Thyroid gland (tissue), 4 donors: ENCODE data around the gene CD38. TPM values are rescaled to one million over a fixed set of nuclear protein-coding genes. Genes with fewer than 3 reads are reported as not detected.

Experiments used
- DNase-seq, 2 donors: peaks; one replicate each; pipeline ENCODE4 v3.0.0-alpha.2; 2019
- H3K27ac ChIP-seq, 3 donors: fragments of 200-600 bp; sonication (generic); 1 replicate in 2 of 3; 2 replicates in 1 of 3; pipeline ENCODE4 v1.5.1; 2016 to 2019; ENCODE audit warnings: mild to moderate bottlenecking in 1 of 3, moderate library complexity in 1 of 3
- H3K27me3 ChIP-seq: fragments of 200-600 bp; sonication (generic); one replicate; pipeline ENCODE4 v1.5.1; 2019
- H3K36me3 ChIP-seq, 2 donors: fragments of 200-600 bp; sonication (generic); one replicate each; pipeline ENCODE4 v1.5.1; 2016 to 2019
- H3K4me1 ChIP-seq, 2 donors: fragments of 200-600 bp; sonication (generic); one replicate each; pipeline ENCODE4 v1.5.1; 2017 to 2019
- H3K4me3 ChIP-seq, 3 donors: fragments of 200-600 bp; sonication (generic); replicated peaks in 1 of 3; 1 replicate in 2 of 3; 2 replicates in 1 of 3; pipeline ENCODE4 v1.5.1; 2016; ENCODE audit warnings: mild to moderate bottlenecking in 1 of 3
- H3K9me3 ChIP-seq: fragments of 200-600 bp; sonication (generic); one replicate; pipeline ENCODE4 v1.5.1; 2017
- POLR2A ChIP-seq, 2 donors: fragments of 450-650 bp; IDR thresholded peaks; one replicate each; pipeline ENCODE4 v1.6.1; 2017; ENCODE audit warnings: antibody characterized with exemption in 2 of 2, mild to moderate bottlenecking in 2 of 2, moderate library complexity in 1 of 2
- WGBS, 2 donors: methylation state at CpG; one replicate each; pipeline ENCODE4 v1.1.5; 2017; 5-methylcytosine and 5-hydroxymethylcytosine counted together
- intact Hi-C: fragments of 100-400 bp; cut with DNase I; formaldehyde crosslinking; loops from one replicate; pipeline ENCODE4 v1.15.1; 2023
- total RNA-seq, 4 donors: library from RNA; depleted of rRNA; stranded (reverse); fragments of >200 nt; gene quantifications; one replicate each; pipeline ENCODE4 v1.2.3, GENCODE V29; 2016
- TF ChIP-seq, protein P1 (sequence below), 6 experiments: fragments of 200-600 bp in 3 of 6; fragments of 450-650 bp in 3 of 6; sonication (generic) in 3 of 6; IDR thresholded peaks; one replicate each; pipeline ENCODE4 v1.5.1; 2016 to 2019; ENCODE audit warnings: antibody characterized with exemption in 6 of 6, mild to moderate bottlenecking in 2 of 6, inconsistent platforms in 1 of 6, moderate library complexity in 1 of 6

Gene CD38
- total RNA-seq, 4 donors from 2014 or later: 3.7 to 13.3 (median 9.5) TPM

DNA sequence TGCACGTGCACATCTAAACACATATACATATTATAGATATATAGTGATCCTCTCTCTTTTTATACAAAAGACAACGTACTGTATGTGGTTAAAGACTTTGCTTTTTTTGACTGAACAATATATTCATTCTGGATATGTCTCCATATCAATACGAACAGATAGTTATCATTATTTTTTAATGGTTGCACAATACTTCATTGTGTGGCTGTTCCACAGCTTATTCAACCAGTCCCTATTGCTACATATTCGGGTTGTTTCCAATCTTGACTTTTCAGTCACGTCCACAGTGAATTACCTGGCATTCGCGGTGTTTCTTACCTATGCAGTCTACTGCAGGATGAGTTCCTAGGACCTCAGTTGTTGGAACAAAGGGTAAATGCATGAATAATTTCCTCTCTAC, 107.3 kb downstream of the CD38 start:
- Histone ChIP-seq H3K9me3 (no peaks in the 10 kb centered on the region), H3K4me1 (no peaks in the 10 kb centered on the region), H3K36me3 (no peaks in the 10 kb centered on the region), H3K27me3 (no peaks in the 10 kb centered on the region), H3K4me3 (no peak overlapping the region), H3K27ac (no peak overlapping the region)
- no peak for DNase-seq
- intact Hi-C loops: no loop called here
- TF ChIP-seq, protein P1, sequence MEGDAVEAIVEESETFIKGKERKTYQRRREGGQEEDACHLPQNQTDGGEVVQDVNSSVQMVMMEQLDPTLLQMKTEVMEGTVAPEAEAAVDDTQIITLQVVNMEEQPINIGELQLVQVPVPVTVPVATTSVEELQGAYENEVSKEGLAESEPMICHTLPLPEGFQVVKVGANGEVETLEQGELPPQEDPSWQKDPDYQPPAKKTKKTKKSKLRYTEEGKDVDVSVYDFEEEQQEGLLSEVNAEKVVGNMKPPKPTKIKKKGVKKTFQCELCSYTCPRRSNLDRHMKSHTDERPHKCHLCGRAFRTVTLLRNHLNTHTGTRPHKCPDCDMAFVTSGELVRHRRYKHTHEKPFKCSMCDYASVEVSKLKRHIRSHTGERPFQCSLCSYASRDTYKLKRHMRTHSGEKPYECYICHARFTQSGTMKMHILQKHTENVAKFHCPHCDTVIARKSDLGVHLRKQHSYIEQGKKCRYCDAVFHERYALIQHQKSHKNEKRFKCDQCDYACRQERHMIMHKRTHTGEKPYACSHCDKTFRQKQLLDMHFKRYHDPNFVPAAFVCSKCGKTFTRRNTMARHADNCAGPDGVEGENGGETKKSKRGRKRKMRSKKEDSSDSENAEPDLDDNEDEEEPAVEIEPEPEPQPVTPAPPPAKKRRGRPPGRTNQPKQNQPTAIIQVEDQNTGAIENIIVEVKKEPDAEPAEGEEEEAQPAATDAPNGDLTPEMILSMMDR (IDR thresholded peaks at IDR 0.05): no peak
- TF ChIP-seq POLR2A (IDR thresholded peaks at IDR 0.05): no peak
- WGBS, 2 donors: 86 to 88% methylated on average over 7 of the region's 7 CpGs

DNA sequence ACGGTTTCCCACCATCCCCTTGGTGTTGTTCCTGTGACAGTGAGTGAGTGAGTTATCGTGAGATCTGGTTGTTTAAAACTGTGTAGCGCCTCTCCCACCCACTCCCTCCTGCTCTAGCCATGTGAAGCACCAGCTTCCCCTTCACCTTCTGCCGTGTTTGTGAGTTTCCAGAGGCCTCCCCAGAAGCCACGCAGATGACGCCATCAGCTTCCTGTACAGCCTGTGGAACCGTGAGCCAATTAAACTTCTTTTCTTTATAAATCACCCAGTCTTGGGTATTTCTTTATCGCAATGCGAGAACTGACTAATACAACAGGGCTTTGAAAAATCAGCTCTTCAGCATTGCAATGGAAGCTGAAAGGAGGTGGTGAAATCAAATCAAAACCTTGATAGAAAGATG, 110.4 kb downstream of the CD38 start:
- intact Hi-C loops: no loop called here
- Histone ChIP-seq H3K4me3 (no peak overlapping the region), H3K9me3 (no peaks in the 10 kb centered on the region), H3K36me3 (no peaks in the 10 kb centered on the region), H3K27me3 (no peaks in the 10 kb centered on the region), H3K4me1 (no peaks in the 10 kb centered on the region), H3K27ac (no peak overlapping the region)
- TF ChIP-seq POLR2A (IDR thresholded peaks at IDR 0.05): no peak
- TF ChIP-seq, protein P1 (IDR thresholded peaks at IDR 0.05): no peak
- DNase-seq: no peak
- 82 to 93% methylated on average over 8 to 9 of the region's 9 CpGs for WGBS, 2 donors

DNA sequence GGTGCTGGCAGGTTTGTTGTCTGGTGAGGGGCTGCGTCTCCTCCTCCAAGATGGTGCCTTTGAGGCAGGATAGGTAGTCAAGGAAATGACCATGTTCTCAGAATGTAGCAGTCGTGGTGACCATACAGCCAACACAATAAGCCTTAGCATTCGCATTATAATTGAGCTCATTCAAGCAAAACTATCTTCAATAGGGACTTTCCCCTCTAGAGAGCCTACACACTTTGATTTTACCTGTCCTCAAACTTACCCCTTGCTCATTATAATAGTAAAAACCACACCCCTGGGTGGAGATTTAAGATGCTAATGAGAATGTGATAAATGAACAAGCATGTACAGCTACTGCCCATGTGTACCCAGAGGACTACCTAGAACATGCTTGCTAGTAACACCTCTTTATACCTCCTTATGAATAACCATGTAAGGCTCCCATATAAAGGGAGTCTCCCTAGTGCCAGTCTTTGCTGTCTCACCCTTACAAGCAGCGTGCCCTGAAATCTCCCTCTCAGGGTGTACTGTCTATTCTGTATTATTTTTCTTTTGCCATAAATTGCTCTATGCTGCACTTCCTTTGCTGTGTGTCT, 112.2 kb downstream of the CD38 start:
- Histone ChIP-seq H3K4me1 (no peaks in the 10 kb centered on the region), H3K36me3 (no peaks in the 10 kb centered on the region), H3K9me3 (no peaks in the 10 kb centered on the region), H3K27ac (no peak overlapping the region), H3K27me3 (no peaks in the 10 kb centered on the region), H3K4me3 (no peak overlapping the region)
- intact Hi-C loops: no loop called here
- DNase-seq: no peak
- no peak for TF ChIP-seq POLR2A (IDR thresholded peaks at IDR 0.05)
- 91 to 95% methylated on average over 4 of the region's 4 CpGs for WGBS, 2 donors

DNA sequence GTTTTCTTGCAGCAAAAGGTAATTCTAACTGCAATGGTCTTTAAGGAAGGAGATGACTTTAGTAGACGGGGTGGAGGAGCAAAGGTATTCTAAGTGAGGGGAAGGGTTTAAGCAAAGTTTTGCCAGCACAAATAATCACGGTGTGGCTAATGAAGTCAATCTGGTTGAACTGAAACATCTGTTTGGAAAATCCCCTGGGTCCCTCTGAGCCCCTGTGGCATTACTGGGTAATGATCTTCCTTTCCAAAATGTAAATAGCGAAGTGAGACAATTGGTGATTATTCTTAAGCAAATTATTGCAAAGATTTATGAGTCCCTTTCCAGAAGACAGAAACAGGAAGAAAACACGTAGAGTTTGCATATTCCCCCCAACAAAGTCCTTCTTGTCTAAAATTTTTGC, 113.2 kb downstream of the CD38 start:
- H3K27ac ChIP-seq: no peak overlapping the region
- TF ChIP-seq, protein P1 (IDR thresholded peaks at IDR 0.05): no peak
- no peak for TF ChIP-seq POLR2A (IDR thresholded peaks at IDR 0.05)
- H3K27me3 ChIP-seq: no peaks in the 10 kb centered on the region
- H3K9me3 ChIP-seq: no peaks in the 10 kb centered on the region
- no peaks in the 10 kb centered on the region for H3K4me1 ChIP-seq
- intact Hi-C loops: no loop called here
- DNase-seq: no peak
- no peaks in the 10 kb centered on the region for H3K36me3 ChIP-seq
- WGBS, 2 donors: 74 to 77% methylated on average over 4 of the region's 4 CpGs
- H3K4me3 ChIP-seq: no peak overlapping the region

DNA sequence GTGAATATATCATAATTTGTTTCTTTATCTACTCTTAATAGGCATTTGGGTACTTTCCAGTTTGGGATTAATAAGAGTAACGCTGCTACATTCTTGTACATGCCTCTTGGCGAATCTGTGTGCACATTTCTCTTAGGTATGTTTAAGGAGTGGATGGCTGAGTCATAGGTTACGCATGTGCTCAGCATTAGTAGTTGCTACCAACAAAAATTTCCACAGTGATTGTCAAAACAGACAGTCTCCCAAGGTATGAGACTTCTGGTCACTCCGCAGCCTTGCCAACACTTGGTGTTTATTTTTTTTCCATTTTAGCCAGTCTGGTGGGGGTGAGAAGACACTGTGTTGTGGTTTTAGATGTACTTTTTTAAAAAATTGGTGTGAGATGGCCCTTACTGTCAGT, 115.8 kb downstream of the CD38 start:
- Histone ChIP-seq H3K36me3 (no peaks in the 10 kb centered on the region), H3K27me3 (no peaks in the 10 kb centered on the region), H3K4me1 (no peaks in the 10 kb centered on the region), H3K4me3 (no peak overlapping the region), H3K9me3 (no peaks in the 10 kb centered on the region), H3K27ac (no peak overlapping the region)
- no peak for DNase-seq
- intact Hi-C loops: no loop called here
- WGBS, 2 donors: 84 to 90% methylated on average over 4 of the region's 4 CpGs
- TF ChIP-seq POLR2A (IDR thresholded peaks at IDR 0.05): no peak
- TF ChIP-seq, protein P1 (IDR thresholded peaks at IDR 0.05): no peak

DNA sequence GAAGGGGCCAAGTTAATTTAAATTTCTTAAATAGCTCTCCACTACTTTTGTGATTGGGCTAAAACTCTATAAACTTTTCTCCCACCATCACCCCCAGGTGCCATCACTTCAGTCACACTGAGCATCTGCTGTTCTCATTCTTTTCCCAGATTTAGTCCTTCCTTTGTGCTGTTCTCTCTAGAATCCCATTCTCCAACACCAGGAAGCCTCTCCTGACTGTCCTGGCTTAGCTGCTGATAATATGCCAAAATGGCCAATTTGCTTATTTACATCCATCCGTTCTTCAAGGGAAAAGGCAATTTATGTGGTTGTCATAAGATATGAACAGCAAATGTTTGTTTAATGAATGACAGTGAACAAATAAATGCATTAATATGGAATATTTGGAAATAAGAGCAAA, 116.3 kb downstream of the CD38 start:
- WGBS, 2 donors: 89 to 98% methylated on average over 1 of the region's 1 CpG
- no peak for DNase-seq
- TF ChIP-seq, protein P1 (IDR thresholded peaks at IDR 0.05): no peak
- no peak for TF ChIP-seq POLR2A (IDR thresholded peaks at IDR 0.05)
- Histone ChIP-seq H3K36me3 (no peaks in the 10 kb centered on the region), H3K27me3 (no peaks in the 10 kb centered on the region), H3K27ac (no peak overlapping the region), H3K9me3 (no peaks in the 10 kb centered on the region), H3K4me3 (no peak overlapping the region), H3K4me1 (no peaks in the 10 kb centered on the region)
- intact Hi-C loops: no loop called here
